Thymus (tissue), 11 donors: ENCODE data around the gene BCL2L1. TPM values are rescaled to one million over a fixed set of nuclear protein-coding genes. Genes with fewer than 3 reads are reported as not detected.
"Not testable (repeated sequence)": the region's sequence is repeated elsewhere in the genome, so short reads cannot be mapped to it uniquely, and the experiment has no call there.

ENCODE experiments used
- DNase-seq, 9 donors: peaks; one replicate each; pipeline ENCODE4 v3.0.0-alpha.2; 2013; ENCODE audit warnings: low spot score in 9 of 9, low read depth in 6 of 9, missing footprints in 1 of 9
- H3K27ac ChIP-seq, 2 donors: one replicate each; pipeline ENCODE4 v1.5.1; 2013; ENCODE audit warnings: control low read depth in 1 of 2, low read depth in 1 of 2, low read length in 1 of 2, mild to moderate bottlenecking in 1 of 2, moderate library complexity in 1 of 2
- H3K27me3 ChIP-seq, 2 donors: one replicate each; pipeline ENCODE4 v1.5.1; 2013; ENCODE audit warnings: low read length in 1 of 2; ENCODE audit not compliant: control insufficient read depth in 2 of 2, insufficient read depth in 1 of 2
- H3K36me3 ChIP-seq, 2 donors: one replicate each; pipeline ENCODE4 v1.5.1; 2013; ENCODE audit warnings: low read length in 1 of 2, mild to moderate bottlenecking in 1 of 2, moderate library complexity in 1 of 2; ENCODE audit not compliant: control insufficient read depth in 2 of 2, insufficient read depth in 2 of 2
- H3K4me1 ChIP-seq, 2 donors: one replicate each; pipeline ENCODE4 v1.5.1; 2013; ENCODE audit warnings: low read length in 2 of 2; ENCODE audit not compliant: control insufficient read depth in 2 of 2, insufficient read depth in 2 of 2
- H3K4me3 ChIP-seq, 2 donors: one replicate each; pipeline ENCODE4 v1.5.1; 2013; ENCODE audit warnings: low read length in 2 of 2, control low read depth in 1 of 2, mild to moderate bottlenecking in 1 of 2
- H3K9me3 ChIP-seq, 2 donors: one replicate each; pipeline ENCODE4 v1.5.1; 2013; ENCODE audit warnings: low read length in 1 of 2, mild to moderate bottlenecking in 1 of 2; ENCODE audit not compliant: control insufficient read depth in 2 of 2, insufficient read depth in 1 of 2
- WGBS: extraction: QIAGEN DNeasy Blood & Tissue Kit; methylation state at CpG from one replicate; pipeline ENCODE4 v1.1.7; 2013; 5-methylcytosine and 5-hydroxymethylcytosine counted together
- polyA plus RNA-seq: library from polyadenylated mRNA; stranded (reverse); fragments of 200-250 nt; gene quantifications from one replicate; pipeline ENCODE4 v1.2.3, GENCODE V29; 2013
- total RNA-seq: library from RNA; stranded (reverse); fragments of 120-200 nt; gene quantifications from one replicate; pipeline ENCODE4 v1.2.4, GENCODE V29; 2013
- donor health status: healthy.

The BCL2L1 gene
- total and polyA plus RNA-seq, 2 donors: 58.3 to 120 TPM

- no peak overlapping the region for H3K27ac ChIP-seq
- no peak for DNase-seq
Observed at GRCh38 chr20:31759836-31760518, 37.3 kb upstream of the BCL2L1 start.

GRCh38 chr20:31758991-31759390 lies 36.3 kb upstream of the BCL2L1 start:
- DNase-seq: no peak
- no peak overlapping the region for H3K4me3 ChIP-seq
- H3K4me1 ChIP-seq: no peaks in the 10 kb centered on the region
- no peaks in the 10 kb centered on the region for H3K9me3 ChIP-seq
- H3K27me3 ChIP-seq: no peaks in the 10 kb centered on the region
- H3K36me3 ChIP-seq: peaks cover 19 to 46% of the 10 kb centered on the region in 2 donors
- no peak overlapping the region for H3K27ac ChIP-seq

More at GRCh38 chr20:31759836-31760518, 37.3 kb upstream of the BCL2L1 start:
- Histone ChIP-seq H3K36me3 (peaks cover 20 to 55% of the 10 kb centered on the region in 2 donors), H3K4me1 (no peaks in the 10 kb centered on the region), H3K4me3 (no peak overlapping the region), H3K27me3 (no peaks in the 10 kb centered on the region), H3K9me3 (no peaks in the 10 kb centered on the region)
- WGBS: 98% methylated on average over 2 of the region's 2 CpGs

- Histone ChIP-seq H3K36me3 (peaks cover 18 to 46% of the 10 kb centered on the region in 2 donors), H3K27me3 (no peaks in the 10 kb centered on the region), H3K27ac (no peak overlapping the region), H3K9me3 (no peaks in the 10 kb centered on the region), H3K4me1 (no peaks in the 10 kb centered on the region), H3K4me3 (no peak overlapping the region)
- no peak for DNase-seq
- 95% methylated on average over 4 of the region's 4 CpGs for WGBS
Observed at GRCh38 chr20:31758521-31758920, 35.9 kb upstream of the BCL2L1 start.

GRCh38 chr20:31757254-31757653 lies 34.6 kb upstream of the BCL2L1 start:
- H3K4me1 ChIP-seq: no peaks in the 10 kb centered on the region
- no peak for DNase-seq
- no peak overlapping the region for H3K27ac ChIP-seq
- H3K27me3 ChIP-seq: no peaks in the 10 kb centered on the region
- H3K4me3 ChIP-seq: no peak overlapping the region
- no peaks in the 10 kb centered on the region for H3K9me3 ChIP-seq
- peaks cover 25 to 51% of the 10 kb centered on the region in 2 donors for H3K36me3 ChIP-seq
- 99% methylated on average over 3 of the region's 3 CpGs for WGBS

GRCh38 chr20:31751126-31751525 lies 28.5 kb upstream of the BCL2L1 start:
- peaks cover 0 to 2% of the 10 kb centered on the region in 2 donors for H3K4me1 ChIP-seq
- no peaks in the 10 kb centered on the region for H3K9me3 ChIP-seq
- H3K27ac ChIP-seq: no peak overlapping the region
- H3K36me3 ChIP-seq: peaks cover 9 to 44% of the 10 kb centered on the region in 2 donors
- DNase-seq: peak in 1 of 9 donors; percentile 6
- 97% methylated on average over 1 of the region's 1 CpG for WGBS
- H3K4me3 ChIP-seq: no peak overlapping the region
- no peaks in the 10 kb centered on the region for H3K27me3 ChIP-seq

- H3K27me3 ChIP-seq: no peaks in the 10 kb centered on the region
- no peak overlapping the region for H3K4me3 ChIP-seq
- 97% methylated on average over 8 of the region's 8 CpGs for WGBS
- DNase-seq: no peak
- H3K36me3 ChIP-seq: peaks cover 13 to 49% of the 10 kb centered on the region in 2 donors
- peaks cover 0 to 2% of the 10 kb centered on the region in 2 donors for H3K4me1 ChIP-seq
- H3K27ac ChIP-seq: no peak overlapping the region
- H3K9me3 ChIP-seq: no peaks in the 10 kb centered on the region
Observed at GRCh38 chr20:31749223-31749622, 26.6 kb upstream of the BCL2L1 start.

- Histone ChIP-seq H3K27me3 (no peaks in the 10 kb centered on the region), H3K4me1 (peaks cover 0 to 2% of the 10 kb centered on the region in 2 donors), H3K4me3 (no peak overlapping the region), H3K36me3 (peaks cover 9 to 50% of the 10 kb centered on the region in 2 donors), H3K9me3 (no peaks in the 10 kb centered on the region), H3K27ac (peak overlapping the region in 1 of 2 donors; percentile 60)
- WGBS: 93% methylated on average over 5 of the region's 5 CpGs
- peak in 1 of 9 donors; percentile 3 for DNase-seq
Observed at GRCh38 chr20:31747640-31748039, 25.0 kb upstream of the BCL2L1 start.

GRCh38 chr20:31747028-31747427 lies 24.4 kb upstream of the BCL2L1 start:
- not testable (repeated sequence) for H3K4me1 ChIP-seq, H3K9me3 ChIP-seq, H3K27me3 ChIP-seq, H3K4me3 ChIP-seq, H3K27ac ChIP-seq, DNase-seq
- peaks cover 8 to 51% of the 10 kb centered on the region in 2 donors for H3K36me3 ChIP-seq
- WGBS: 97% methylated on average over 14 of the region's 14 CpGs

GRCh38 chr20:31746068-31746878 lies 23.6 kb upstream of the BCL2L1 start:
- Histone ChIP-seq H3K4me3 (no peak overlapping the region), H3K4me1 (peaks cover 2 to 4% of the 10 kb centered on the region in 2 donors), H3K36me3 (peaks cover 8 to 53% of the 10 kb centered on the region in 2 donors), H3K27me3 (no peaks in the 10 kb centered on the region), H3K9me3 (no peaks in the 10 kb centered on the region), H3K27ac (no peak overlapping the region)
- DNase-seq: peak in 1 of 9 donors; percentile 9
- 23% methylated on average over 1 of the region's 1 CpG for WGBS
